BJ (cell line): Measurements from ENCODE around the gene ZNF593. TPM values are rescaled to one million over a fixed set of nuclear protein-coding genes. Genes with fewer than 3 reads are reported as not detected.

Source experiments
- CTCF ChIA-PET: fragments of 350-600 bp; formaldehyde crosslinking; extraction: SDS; loops from one replicate; lab custom pipeline; 2021; ENCODE audit warnings: antibody characterized with exemption, inconsistent platforms; lab: Yijun Ruan, JAX
- POLR2A ChIA-PET: fragments of 300-600 bp; sonication (Branson Sonifier 250); formaldehyde crosslinking; extraction: SDS; loops from one replicate; lab custom pipeline; 2021; ENCODE audit warnings: antibody characterized with exemption; lab: Charles Lee
- DNase-seq: peaks from one replicate; pipeline ENCODE4 v3.0.0-alpha.2; 2011; ENCODE audit warnings: low read depth
- H3K27me3 ChIP-seq: 2 replicates; pipeline ENCODE4 v1.6.0; 2011; ENCODE audit warnings: low read length; ENCODE audit not compliant: control insufficient read depth, insufficient read depth
- H3K36me3 ChIP-seq: 2 replicates; pipeline ENCODE4 v1.5.1; 2011; ENCODE audit warnings: low read length; ENCODE audit not compliant: control insufficient read depth, insufficient read depth
- H3K4me3 ChIP-seq: 2 replicates; pipeline ENCODE4 v1.5.1; 2011; ENCODE audit warnings: low read depth, mild to moderate bottlenecking, control low read depth, low read length
- polyA plus RNA-seq: library from polyadenylated mRNA; depleted of rRNA; stranded (reverse); fragments of >200 nt; gene quantifications from 2 replicates; pipeline ENCODE4 v1.2.3, GENCODE V29; 2011
- TF ChIP-seq, protein P1 (sequence below): IDR thresholded peaks from 2 replicates; pipeline ENCODE4 v1.5.1; 2011; ENCODE audit warnings: low read depth, mild to moderate bottlenecking, control low read depth, inconsistent platforms, low read length, moderate library complexity; ENCODE audit not compliant: insufficient read depth

The ZNF593 gene
- polyA plus RNA-seq, 1 experiment = 30.2 TPM

DNA sequence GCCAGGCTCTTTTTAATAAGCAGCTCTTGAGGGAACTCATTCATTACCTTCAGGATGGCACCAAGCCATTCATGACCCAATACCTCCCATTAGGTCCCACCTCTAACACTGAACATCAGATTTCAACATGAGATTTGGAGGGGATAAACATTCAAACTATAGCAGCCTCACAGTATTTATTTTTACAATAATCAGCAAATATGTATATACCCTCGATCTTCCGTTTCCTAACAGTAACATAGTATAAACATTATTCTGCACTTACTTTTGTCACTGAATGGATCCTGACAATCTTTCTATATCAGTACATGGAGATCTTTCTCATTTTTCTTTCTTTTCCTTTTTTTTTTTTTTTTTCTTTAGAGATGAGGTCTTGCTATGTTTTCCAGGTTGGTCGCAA is 26.1 kb downstream of the ZNF593 start:
- Histone ChIP-seq H3K27me3 (no peaks in the 10 kb centered on the region), H3K36me3 (no peaks in the 10 kb centered on the region), H3K4me3 (no peak overlapping the region)
- TF ChIP-seq, protein P1, sequence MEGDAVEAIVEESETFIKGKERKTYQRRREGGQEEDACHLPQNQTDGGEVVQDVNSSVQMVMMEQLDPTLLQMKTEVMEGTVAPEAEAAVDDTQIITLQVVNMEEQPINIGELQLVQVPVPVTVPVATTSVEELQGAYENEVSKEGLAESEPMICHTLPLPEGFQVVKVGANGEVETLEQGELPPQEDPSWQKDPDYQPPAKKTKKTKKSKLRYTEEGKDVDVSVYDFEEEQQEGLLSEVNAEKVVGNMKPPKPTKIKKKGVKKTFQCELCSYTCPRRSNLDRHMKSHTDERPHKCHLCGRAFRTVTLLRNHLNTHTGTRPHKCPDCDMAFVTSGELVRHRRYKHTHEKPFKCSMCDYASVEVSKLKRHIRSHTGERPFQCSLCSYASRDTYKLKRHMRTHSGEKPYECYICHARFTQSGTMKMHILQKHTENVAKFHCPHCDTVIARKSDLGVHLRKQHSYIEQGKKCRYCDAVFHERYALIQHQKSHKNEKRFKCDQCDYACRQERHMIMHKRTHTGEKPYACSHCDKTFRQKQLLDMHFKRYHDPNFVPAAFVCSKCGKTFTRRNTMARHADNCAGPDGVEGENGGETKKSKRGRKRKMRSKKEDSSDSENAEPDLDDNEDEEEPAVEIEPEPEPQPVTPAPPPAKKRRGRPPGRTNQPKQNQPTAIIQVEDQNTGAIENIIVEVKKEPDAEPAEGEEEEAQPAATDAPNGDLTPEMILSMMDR = no peak
- no peak for DNase-seq
- POLR2A ChIA-PET = no interaction called here
- CTCF ChIA-PET = interaction anchor here (1.0 kb wide), 1 partner anchor 14 kb away, joined by 3 read pairs; no protein-coding TSS in a partner anchor

DNA sequence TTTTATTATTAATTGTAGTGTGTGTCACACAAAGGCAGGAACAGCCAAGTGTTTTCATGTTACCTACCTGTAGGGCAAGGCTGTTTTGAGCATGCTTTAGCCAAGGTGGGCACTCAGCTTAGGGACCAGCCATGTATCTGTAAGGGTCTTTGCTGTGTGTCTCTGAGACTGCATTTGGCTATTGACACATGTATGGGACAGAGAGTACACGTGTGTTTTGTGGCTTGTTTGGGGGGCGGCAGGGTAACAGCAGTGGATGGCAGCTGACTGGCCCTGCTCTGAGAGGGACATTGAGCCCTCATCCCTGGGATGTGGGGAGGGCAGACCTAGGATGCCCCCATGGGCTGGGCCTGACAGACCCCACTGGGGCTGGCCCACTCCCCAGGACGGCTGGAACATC is 27.6 kb downstream of the ZNF593 start:
- H3K27me3 ChIP-seq = no peaks in the 10 kb centered on the region
- no peaks in the 10 kb centered on the region for H3K36me3 ChIP-seq
- no peak for DNase-seq
- no peak overlapping the region for H3K4me3 ChIP-seq
- TF ChIP-seq, protein P1 = no peak
- CTCF ChIA-PET = interaction anchor here (1.5 kb wide), 1 partner anchor 37 kb away, joined by 3 read pairs; the partner anchor contains the start of gene CEP85
- POLR2A ChIA-PET = no interaction called here

DNA sequence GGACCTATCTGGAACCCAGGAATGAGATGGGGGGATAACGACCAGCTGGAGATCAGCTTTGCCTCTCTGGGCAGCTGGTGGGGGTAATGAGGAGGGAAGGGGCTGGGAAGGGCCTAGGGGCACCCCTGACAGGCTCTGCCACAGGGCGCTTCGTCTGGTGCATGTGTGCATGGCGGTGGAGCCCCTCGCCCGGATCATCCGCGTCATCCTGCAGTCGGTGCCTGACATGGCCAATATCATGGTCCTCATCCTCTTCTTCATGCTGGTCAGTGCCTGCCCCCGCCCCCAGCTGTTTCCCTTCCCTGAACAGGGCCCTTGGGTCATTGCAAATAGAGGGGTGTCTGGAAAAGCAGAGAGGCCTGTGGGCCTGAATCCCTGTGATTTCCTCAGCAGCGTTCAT is 28.1 kb downstream of the ZNF593 start:
- CTCF ChIA-PET = interaction anchor here (1.5 kb wide), 1 partner anchor 36 kb away, joined by 3 read pairs; the partner anchor contains the start of gene CEP85
- POLR2A ChIA-PET = no interaction called here
- Histone ChIP-seq H3K27me3 (no peaks in the 10 kb centered on the region), H3K4me3 (no peak overlapping the region), H3K36me3 (no peaks in the 10 kb centered on the region)
- TF ChIP-seq, protein P1 = no peak
- no peak for DNase-seq

DNA sequence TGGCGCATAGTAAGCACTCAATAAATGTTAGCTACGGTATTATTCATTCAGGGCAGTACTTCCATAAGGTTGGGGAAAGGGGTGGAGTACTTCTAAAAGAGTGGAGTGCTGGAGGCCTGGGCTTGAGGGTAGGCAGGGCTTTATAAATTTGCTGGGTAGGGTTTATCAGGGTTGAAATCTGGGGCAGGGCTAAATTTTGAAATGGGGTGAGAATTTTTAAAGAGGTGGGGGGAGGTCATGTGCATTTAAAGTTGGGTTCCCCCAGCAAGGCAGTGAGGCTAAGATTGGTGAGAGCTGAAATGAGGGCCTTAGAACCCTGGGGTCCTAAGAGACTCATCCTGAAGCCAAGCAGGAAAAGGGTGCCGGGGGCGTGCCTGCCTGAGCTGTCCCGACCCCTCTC is 30.7 kb downstream of the ZNF593 start:
- Histone ChIP-seq H3K4me3 (no peak overlapping the region), H3K27me3 (peaks cover 5% of the 10 kb centered on the region; the same call in 1 of the 2 replicates), H3K36me3 (no peaks in the 10 kb centered on the region)
- DNase-seq = no peak
- ChIA-PET CTCF (interaction anchor here (0.8 kb wide), 1 partner anchor 31 kb away, joined by 3 read pairs; the partner anchor contains the start of gene ZNF593), POLR2A (no interaction called here)
- TF ChIP-seq, protein P1 = no peak

DNA sequence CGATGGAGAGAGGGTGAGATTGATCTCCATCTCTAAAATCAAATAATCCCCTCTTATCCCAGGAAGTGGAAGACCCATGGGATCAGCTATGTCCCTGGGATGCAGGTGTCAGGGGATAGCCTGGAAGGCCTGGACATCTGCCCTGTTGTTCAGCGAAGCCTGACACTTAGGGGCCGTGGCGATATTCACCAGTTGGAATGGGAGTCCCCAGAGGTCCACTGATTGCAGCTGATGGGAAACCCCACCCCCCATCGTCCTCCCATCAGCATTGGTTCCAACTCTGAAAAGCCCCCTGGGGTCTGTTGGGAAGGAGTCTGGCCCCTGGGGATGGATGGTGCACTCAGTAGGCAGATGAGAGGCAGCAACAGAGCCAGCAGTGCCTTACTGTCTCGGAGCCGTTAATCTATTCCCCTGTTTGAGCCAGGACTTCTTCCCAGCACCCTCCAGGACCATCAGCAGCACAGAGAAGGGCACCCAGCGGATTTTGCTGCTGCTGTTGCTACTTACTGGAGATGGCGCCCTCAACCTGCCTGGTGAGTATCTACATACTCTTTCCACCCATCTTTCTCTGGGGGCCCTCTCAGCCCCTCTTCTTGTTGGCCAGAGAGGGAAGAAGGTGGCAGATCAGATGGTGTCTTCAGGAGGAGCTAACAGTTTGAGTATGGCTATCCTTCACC is 34.1 kb downstream of the ZNF593 start:
- no peak for DNase-seq
- ChIA-PET CTCF (interaction anchor here (0.9 to 2.2 kb wide), 4 partner anchors 9 to 118 kb away, joined by 3 to 7 read pairs (median 6); partner anchors contain the start of gene CEP85), POLR2A (no interaction called here)
- H3K36me3 ChIP-seq = no peaks in the 10 kb centered on the region
- H3K4me3 ChIP-seq = no peak overlapping the region
- TF ChIP-seq, protein P1 = no peak
- H3K27me3 ChIP-seq = peaks cover 8% of the 10 kb centered on the region
